KMS-11 (cell line): ENCODE measurements around the gene CLMP.

ENCODE experiments used
- H2AFZ ChIP-seq: fragments of 200-600 bp; sonication (generic); 2 replicates; pipeline ENCODE4 v1.6.1; 2016; ENCODE audit warnings: antibody characterized with exemption, mixed run types, low read depth
- H3K27ac ChIP-seq: fragments of 200-600 bp; sonication (generic); 2 replicates; pipeline ENCODE4 v1.6.1; 2016; ENCODE audit warnings: mild to moderate bottlenecking, mixed run types
- H3K27me3 ChIP-seq: fragments of 200-600 bp; sonication (generic); 2 replicates; pipeline ENCODE4 v1.6.1; 2017; ENCODE audit warnings: mild to moderate bottlenecking, low read depth, mixed run types, moderate library complexity; ENCODE audit not compliant: insufficient read depth
- H3K36me3 ChIP-seq: fragments of 200-600 bp; sonication (generic); 2 replicates; pipeline ENCODE4 v1.6.1; 2017; ENCODE audit warnings: mild to moderate bottlenecking, mixed run types; ENCODE audit not compliant: insufficient read depth
- H3K4me1 ChIP-seq: fragments of 200-600 bp; sonication (generic); 2 replicates; pipeline ENCODE4 v1.6.1; 2016; ENCODE audit warnings: mild to moderate bottlenecking, low read depth, mixed run types; ENCODE audit not compliant: poor library complexity, severe bottlenecking
- H3K4me2 ChIP-seq: fragments of 200-600 bp; sonication (generic); 2 replicates; pipeline ENCODE4 v1.7.0; 2016; ENCODE audit warnings: mild to moderate bottlenecking, mixed run types
- H3K4me3 ChIP-seq: fragments of 200-600 bp; sonication (generic); IDR thresholded peaks from 2 replicates; pipeline ENCODE4 v1.6.1; 2017; ENCODE audit warnings: low read depth, low read length, mixed read lengths; ENCODE audit not compliant: insufficient read depth
- H3K79me2 ChIP-seq: fragments of 200-600 bp; sonication (generic); 2 replicates; pipeline ENCODE4 v1.6.1; 2016; ENCODE audit warnings: low read depth, mixed run types; ENCODE audit not compliant: insufficient read depth
- H3K9ac ChIP-seq: fragments of 200-600 bp; sonication (generic); 2 replicates; pipeline ENCODE4 v1.6.1; 2016; ENCODE audit warnings: mild to moderate bottlenecking, mixed run types
- H4K20me1 ChIP-seq: fragments of 200-600 bp; sonication (generic); 2 replicates; pipeline ENCODE4 v1.6.1; 2016; ENCODE audit warnings: mild to moderate bottlenecking, mixed run types; ENCODE audit not compliant: insufficient read depth
- TF ChIP-seq, protein P1 (sequence below): fragments of 200-600 bp; sonication (generic); conservative IDR thresholded peaks from 2 replicates; pipeline ENCODE4 v1.6.1; 2017; ENCODE audit warnings: low read depth, mild to moderate bottlenecking, antibody characterized with exemption, low read length, moderate library complexity, mixed read lengths

CLMP gene

GRCh38 chr11:123231256-123231655 lies 36.2 kb upstream of the CLMP start:
- Histone ChIP-seq H4K20me1 (no peaks in the 10 kb centered on the region), H2AFZ (no peak overlapping the region), H3K27me3 (no peaks in the 10 kb centered on the region), H3K4me1 (peaks cover 11% of the 10 kb centered on the region), H3K36me3 (no peaks in the 10 kb centered on the region), H3K4me3 (no peak overlapping the region), H3K9ac (no peak overlapping the region), H3K27ac (no peak overlapping the region), H3K79me2 (no peaks in the 10 kb centered on the region), H3K4me2 (no peak overlapping the region)
- TF ChIP-seq, protein P1, sequence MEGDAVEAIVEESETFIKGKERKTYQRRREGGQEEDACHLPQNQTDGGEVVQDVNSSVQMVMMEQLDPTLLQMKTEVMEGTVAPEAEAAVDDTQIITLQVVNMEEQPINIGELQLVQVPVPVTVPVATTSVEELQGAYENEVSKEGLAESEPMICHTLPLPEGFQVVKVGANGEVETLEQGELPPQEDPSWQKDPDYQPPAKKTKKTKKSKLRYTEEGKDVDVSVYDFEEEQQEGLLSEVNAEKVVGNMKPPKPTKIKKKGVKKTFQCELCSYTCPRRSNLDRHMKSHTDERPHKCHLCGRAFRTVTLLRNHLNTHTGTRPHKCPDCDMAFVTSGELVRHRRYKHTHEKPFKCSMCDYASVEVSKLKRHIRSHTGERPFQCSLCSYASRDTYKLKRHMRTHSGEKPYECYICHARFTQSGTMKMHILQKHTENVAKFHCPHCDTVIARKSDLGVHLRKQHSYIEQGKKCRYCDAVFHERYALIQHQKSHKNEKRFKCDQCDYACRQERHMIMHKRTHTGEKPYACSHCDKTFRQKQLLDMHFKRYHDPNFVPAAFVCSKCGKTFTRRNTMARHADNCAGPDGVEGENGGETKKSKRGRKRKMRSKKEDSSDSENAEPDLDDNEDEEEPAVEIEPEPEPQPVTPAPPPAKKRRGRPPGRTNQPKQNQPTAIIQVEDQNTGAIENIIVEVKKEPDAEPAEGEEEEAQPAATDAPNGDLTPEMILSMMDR: no peak

- Histone ChIP-seq H3K27ac (no peak overlapping the region), H3K4me3 (no peak overlapping the region), H3K4me2 (no peak overlapping the region), H3K27me3 (no peaks in the 10 kb centered on the region), H3K79me2 (no peaks in the 10 kb centered on the region), H4K20me1 (no peaks in the 10 kb centered on the region), H3K9ac (no peak overlapping the region), H2AFZ (no peak overlapping the region), H3K36me3 (no peaks in the 10 kb centered on the region), H3K4me1 (peaks cover 11% of the 10 kb centered on the region)
- TF ChIP-seq, protein P1: no peak
Observed at GRCh38 chr11:123230346-123230745, 35.3 kb upstream of the CLMP start.

GRCh38 chr11:123228496-123229163 lies 33.6 kb upstream of the CLMP start:
- H3K4me2 ChIP-seq: no peak overlapping the region
- H3K27ac ChIP-seq: no peak overlapping the region
- H3K9ac ChIP-seq: no peak overlapping the region
- H2AFZ ChIP-seq: no peak overlapping the region
- no peaks in the 10 kb centered on the region for H3K27me3 ChIP-seq
- no peaks in the 10 kb centered on the region for H3K36me3 ChIP-seq
- peaks cover 10% of the 10 kb centered on the region for H3K4me1 ChIP-seq
- no peaks in the 10 kb centered on the region for H4K20me1 ChIP-seq
- no peak overlapping the region for H3K4me3 ChIP-seq
- H3K79me2 ChIP-seq: no peaks in the 10 kb centered on the region
- TF ChIP-seq, protein P1: no peak

GRCh38 chr11:123227763-123228495 lies 32.9 kb upstream of the CLMP start:
- TF ChIP-seq, protein P1: no peak
- Histone ChIP-seq H3K79me2 (no peaks in the 10 kb centered on the region), H3K9ac (no peak overlapping the region), H3K36me3 (no peaks in the 10 kb centered on the region), H3K4me3 (no peak overlapping the region), H3K4me2 (no peak overlapping the region), H2AFZ (no peak overlapping the region), H4K20me1 (no peaks in the 10 kb centered on the region), H3K27ac (no peak overlapping the region), H3K27me3 (no peaks in the 10 kb centered on the region), H3K4me1 (peaks cover 3% of the 10 kb centered on the region)
